ENCODE measurements around the gene SOHLH2. TPM values are rescaled to one million over a fixed set of nuclear protein-coding genes. Genes with fewer than 3 reads are reported as not detected.

The SOHLH2 gene
- total and polyA plus RNA-seq, 2 donors, result 0.32 to 2.2 TPM

DNA sequence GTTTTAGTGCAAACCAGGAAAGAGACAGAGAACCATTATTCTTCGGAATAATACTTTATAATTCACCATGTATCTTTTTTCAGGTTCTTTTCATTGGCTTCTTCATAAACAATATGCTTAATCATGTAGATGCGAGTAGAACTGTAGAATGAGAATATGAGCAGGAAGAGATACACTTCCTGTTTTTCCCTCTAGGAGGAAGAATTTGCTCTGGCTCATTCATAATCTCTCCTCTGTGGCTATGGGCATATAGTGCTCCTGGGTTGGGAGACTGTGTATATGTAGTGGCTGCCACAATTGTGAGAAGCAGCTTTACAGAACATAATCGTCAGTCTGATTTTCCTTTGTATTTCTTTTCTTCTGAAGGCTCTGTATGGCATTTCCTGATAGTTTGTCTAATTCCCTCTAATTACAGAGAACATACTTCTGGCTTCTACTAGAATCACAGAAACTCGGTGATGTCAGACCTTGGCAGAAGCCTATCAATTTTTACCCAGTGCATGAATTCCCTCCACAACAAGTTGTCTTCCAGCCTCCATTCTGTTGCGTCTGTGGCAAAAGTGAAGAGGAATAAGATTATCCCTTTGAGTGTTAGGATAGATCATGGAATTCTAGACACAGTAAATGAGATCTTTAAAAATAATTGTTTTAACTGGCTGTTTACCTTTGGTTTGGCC, 80.3 kb downstream of the SOHLH2 start:
- WGBS, result 75% methylated on average over 5 of the region's 5 CpGs
- no peak overlapping the region for H3K27ac ChIP-seq (ENCODE audit: low read depth)

DNA sequence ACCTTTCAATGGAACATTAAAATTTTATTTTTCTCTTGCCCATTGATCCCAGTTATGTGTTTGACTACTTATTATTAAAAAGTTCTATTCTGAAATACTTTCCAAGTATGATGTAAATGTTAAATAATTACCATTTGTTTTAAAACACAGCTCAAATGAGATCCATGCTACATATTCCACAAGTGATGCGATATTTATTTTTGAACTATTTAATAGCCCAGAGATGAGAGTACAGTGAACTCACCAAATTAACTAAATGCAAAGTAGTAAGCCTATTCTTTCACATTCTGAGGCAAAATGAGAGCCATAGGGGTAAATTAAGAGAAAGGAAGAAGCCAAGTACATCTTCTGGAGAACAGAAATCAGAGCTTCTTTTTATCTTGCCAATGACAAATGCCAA, 82.0 kb downstream of the SOHLH2 start:
- H3K4me3 ChIP-seq (ENCODE audit: low read depth, low read length), result no peak overlapping the region
- no peaks in the 10 kb centered on the region for H3K4me1 ChIP-seq (ENCODE audit: insufficient read depth)
- 79% methylated on average over 1 of the region's 1 CpG for WGBS
- no peak overlapping the region for H3K27ac ChIP-seq (ENCODE audit: low read depth)
- no peak for DNase-seq (ENCODE audit: extremely low spot score)
- no peaks in the 10 kb centered on the region for H3K36me3 ChIP-seq (ENCODE audit: insufficient read depth)

More for the DNA sequence above, 80.3 kb downstream of the SOHLH2 start:
- H3K4me1 ChIP-seq (ENCODE audit: insufficient read depth), result no peaks in the 10 kb centered on the region
- no peak overlapping the region for H3K4me3 ChIP-seq (ENCODE audit: low read depth, low read length)
- no peak for DNase-seq (ENCODE audit: extremely low spot score)
- no peaks in the 10 kb centered on the region for H3K36me3 ChIP-seq (ENCODE audit: insufficient read depth)

DNA sequence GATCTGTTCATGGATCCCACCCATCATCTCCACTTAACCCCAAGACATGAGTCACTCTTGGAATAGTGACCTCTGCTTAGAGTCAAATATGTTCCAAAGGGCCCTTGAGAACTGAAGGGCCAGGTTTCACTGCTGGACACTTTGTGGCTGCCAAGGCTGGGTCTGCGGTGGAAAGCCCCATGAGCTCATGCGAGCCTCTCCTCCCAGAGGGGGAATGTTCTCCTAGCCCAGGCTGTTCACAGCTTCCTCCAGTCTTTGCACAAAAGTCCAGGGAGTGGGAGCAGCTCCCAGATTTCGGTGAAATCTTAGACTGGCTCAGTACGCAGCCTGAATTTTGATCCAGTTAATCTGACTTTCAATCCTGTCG, 82.4 kb downstream of the SOHLH2 start:
- 46% methylated on average over 5 of the region's 5 CpGs for WGBS
- Histone ChIP-seq H3K4me3 (ENCODE audit: low read depth, low read length) (no peak overlapping the region), H3K27ac (ENCODE audit: low read depth) (no peak overlapping the region), H3K36me3 (ENCODE audit: insufficient read depth) (no peaks in the 10 kb centered on the region), H3K4me1 (ENCODE audit: insufficient read depth) (no peaks in the 10 kb centered on the region)
- no peak for DNase-seq (ENCODE audit: extremely low spot score)

GRCh38 chr13:36131222-36131930, 83.0 kb downstream of the SOHLH2 start, which contains the start of gene DCLK1:
DCLK1 (minus strand) TSS chr13:36131382.
- 7% methylated on average over 47 of the region's 48 CpGs for WGBS
- no peaks in the 10 kb centered on the region for H3K4me1 ChIP-seq (ENCODE audit: insufficient read depth)
- no peaks in the 10 kb centered on the region for H3K36me3 ChIP-seq (ENCODE audit: insufficient read depth)
- peak within 1 kb of the TSS; percentile 71 for H3K4me3 ChIP-seq (ENCODE audit: low read depth, low read length)
- DNase-seq (ENCODE audit: extremely low spot score), result no peak
- H3K27ac ChIP-seq (ENCODE audit: low read depth), result no peak within 1 kb of the TSS

DNA sequence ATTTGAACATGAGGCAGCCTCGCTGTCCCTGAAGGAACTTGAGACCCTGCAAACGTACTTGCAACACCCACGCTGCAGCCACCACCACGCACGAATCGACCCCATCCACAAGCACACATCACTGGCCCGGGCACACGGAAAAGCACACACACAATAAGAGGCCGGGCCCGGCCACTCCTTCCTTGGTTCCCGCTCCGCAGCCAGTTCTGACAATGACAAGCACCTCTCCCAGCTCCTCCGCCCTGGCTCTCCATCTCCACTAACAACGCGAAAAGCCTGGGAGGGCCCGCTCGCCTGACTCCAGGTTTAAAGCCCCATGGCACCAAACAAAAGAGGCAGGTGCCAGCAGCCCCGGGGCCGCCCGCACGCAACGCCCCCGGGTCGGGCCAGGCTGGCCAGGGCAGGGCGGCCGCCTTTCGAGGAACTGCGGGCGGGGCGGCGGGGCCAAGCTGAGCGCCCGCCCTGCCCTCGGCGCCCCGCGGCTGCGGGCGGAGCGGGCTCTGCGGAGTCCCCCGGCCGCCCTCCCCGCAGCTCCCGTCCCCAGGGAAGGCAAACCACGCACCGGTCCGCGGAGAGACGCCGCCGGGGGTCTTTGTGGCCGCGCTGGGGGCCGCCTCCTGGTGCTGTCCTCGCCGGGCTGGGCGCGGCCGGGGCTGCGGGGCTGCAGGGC, 83.7 kb downstream of the SOHLH2 start:
- DNase-seq (ENCODE audit: extremely low spot score), result no peak
- Histone ChIP-seq H3K27ac (ENCODE audit: low read depth) (no peak overlapping the region), H3K36me3 (ENCODE audit: insufficient read depth) (no peaks in the 10 kb centered on the region), H3K4me3 (ENCODE audit: low read depth, low read length) (peak overlapping the region; percentile 71), H3K4me1 (ENCODE audit: insufficient read depth) (no peaks in the 10 kb centered on the region)
- WGBS, result under 1% methylated on average over 61 of the region's 61 CpGs

DNA sequence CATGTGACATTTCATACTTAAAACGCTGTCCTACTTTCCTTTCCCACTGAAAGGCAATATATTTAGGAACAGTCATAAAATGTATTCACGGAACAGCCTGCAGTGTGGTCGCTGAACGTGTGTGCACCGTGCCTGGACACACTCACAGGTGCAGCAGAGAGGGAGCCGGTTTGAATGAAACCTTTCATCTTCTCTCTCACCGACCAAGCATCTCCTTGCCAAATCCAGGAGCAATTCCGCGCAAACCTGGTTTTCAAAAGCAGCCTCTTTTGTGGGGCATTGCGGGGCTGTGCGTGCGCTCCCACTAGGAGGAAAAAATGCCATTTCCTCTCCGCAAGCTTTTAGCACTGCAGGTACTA, 84.2 kb downstream of the SOHLH2 start:
- no peaks in the 10 kb centered on the region for H3K4me1 ChIP-seq (ENCODE audit: insufficient read depth)
- DNase-seq (ENCODE audit: extremely low spot score), result no peak
- WGBS, result 25% methylated on average over 13 of the region's 13 CpGs
- H3K36me3 ChIP-seq (ENCODE audit: insufficient read depth), result no peaks in the 10 kb centered on the region
- no peak overlapping the region for H3K27ac ChIP-seq (ENCODE audit: low read depth)
- peak overlapping the region; percentile 71 for H3K4me3 ChIP-seq (ENCODE audit: low read depth, low read length)

DNA sequence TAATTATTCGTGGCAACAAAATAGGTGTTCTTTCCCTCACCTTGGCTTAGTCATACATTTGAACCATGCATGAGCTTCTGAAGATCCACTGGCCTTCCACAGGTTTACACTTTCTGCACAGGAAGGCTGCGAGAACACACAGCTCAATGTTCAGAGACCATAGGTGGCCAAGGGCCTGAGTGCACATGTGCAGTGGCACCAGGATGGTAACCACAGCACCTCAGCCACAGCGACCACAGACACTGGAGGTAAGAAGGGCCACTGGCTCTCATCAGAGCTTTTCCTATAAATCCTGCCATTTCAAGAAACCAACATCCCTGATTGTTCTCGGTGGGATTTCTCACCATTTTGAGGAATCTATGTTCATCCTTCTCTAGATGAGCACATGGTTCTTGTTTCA, 84.8 kb downstream of the SOHLH2 start:
- no peak overlapping the region for H3K4me3 ChIP-seq (ENCODE audit: low read depth, low read length)
- no peak overlapping the region for H3K27ac ChIP-seq (ENCODE audit: low read depth)
- H3K36me3 ChIP-seq (ENCODE audit: insufficient read depth), result no peaks in the 10 kb centered on the region
- no peaks in the 10 kb centered on the region for H3K4me1 ChIP-seq (ENCODE audit: insufficient read depth)
- no peak for DNase-seq (ENCODE audit: extremely low spot score)
- 95% methylated on average over 4 of the region's 4 CpGs for WGBS

GRCh38 chr13:36126491-36126890, 87.9 kb downstream of the SOHLH2 start:
- Histone ChIP-seq H3K27ac (ENCODE audit: low read depth) (no peak overlapping the region), H3K4me1 (ENCODE audit: insufficient read depth) (no peaks in the 10 kb centered on the region), H3K4me3 (ENCODE audit: low read depth, low read length) (no peak overlapping the region), H3K36me3 (ENCODE audit: insufficient read depth) (no peaks in the 10 kb centered on the region)
- 69% methylated on average over 3 of the region's 3 CpGs for WGBS
- DNase-seq (ENCODE audit: extremely low spot score), result no peak

DNA sequence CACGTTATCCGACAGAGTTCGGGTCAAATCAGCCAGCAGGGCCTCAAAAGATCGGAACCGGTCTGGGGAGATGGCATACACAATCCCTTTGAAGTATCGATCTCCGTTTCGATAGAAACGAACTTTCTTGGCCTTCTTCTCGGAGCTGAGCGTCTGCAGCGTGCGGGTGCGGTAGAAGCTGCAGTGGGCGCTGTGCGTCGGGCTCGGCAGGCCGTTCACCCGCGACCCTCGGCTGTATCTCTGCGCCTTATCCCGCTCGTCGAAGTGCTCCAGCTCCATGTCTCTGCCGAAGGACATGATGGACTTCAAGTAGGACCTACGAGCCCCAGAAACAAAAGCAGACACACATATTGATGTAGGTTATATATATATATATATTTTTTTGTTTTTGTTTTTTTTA, 88.5 kb downstream of the SOHLH2 start:
- no peaks in the 10 kb centered on the region for H3K36me3 ChIP-seq (ENCODE audit: insufficient read depth)
- no peak overlapping the region for H3K27ac ChIP-seq (ENCODE audit: low read depth)
- WGBS, result 92% methylated on average over 28 of the region's 28 CpGs
- no peaks in the 10 kb centered on the region for H3K4me1 ChIP-seq (ENCODE audit: insufficient read depth)
- no peak overlapping the region for H3K4me3 ChIP-seq (ENCODE audit: low read depth, low read length)
- DNase-seq (ENCODE audit: extremely low spot score), result no peak

- DNase-seq (ENCODE audit: extremely low spot score), result no peak
Observed at GRCh38 chr13:36124236-36124822, 90.0 kb downstream of the SOHLH2 start.

More at GRCh38 chr13:36124236-36124822, 90.0 kb downstream of the SOHLH2 start:
- WGBS, result 40% methylated on average over 6 of the region's 6 CpGs
- H3K4me1 ChIP-seq (ENCODE audit: insufficient read depth), result no peaks in the 10 kb centered on the region
- no peak overlapping the region for H3K27ac ChIP-seq (ENCODE audit: low read depth)
- no peaks in the 10 kb centered on the region for H3K36me3 ChIP-seq (ENCODE audit: insufficient read depth)
- no peak overlapping the region for H3K4me3 ChIP-seq (ENCODE audit: low read depth, low read length)

Other genes with a start within 250 kb of the SOHLH2 start
- gene DCLK1, start 83.2 kb downstream of the SOHLH2 start, total RNA-seq, result 89.1 TPM
- 6.5 TPM for gene DCLK1, start 83.2 kb downstream of the SOHLH2 start, polyA plus RNA-seq
- gene CCDC169, start 83.3 kb upstream of the SOHLH2 start, total RNA-seq, result 7.0 TPM
- gene CCDC169, start 83.3 kb upstream of the SOHLH2 start, polyA plus RNA-seq, result 3.1 TPM
- 124 TPM for gene SPART, start 131.8 kb upstream of the SOHLH2 start, total RNA-seq
- gene SPART, start 131.8 kb upstream of the SOHLH2 start, polyA plus RNA-seq, result 60.9 TPM
- not detected for gene CCNA1, start 217.9 kb upstream of the SOHLH2 start, total RNA-seq
- gene CCNA1, start 217.9 kb upstream of the SOHLH2 start, polyA plus RNA-seq, result 0.24 TPM

Data from urinary bladder (tissue), 4 donors.